Mesenchymal stem cell (in vitro differentiated cells and primary cell): ENCODE measurements around the gene TRAPPC2.
"Not testable (repeated sequence)": the region's sequence is repeated elsewhere in the genome, so short reads cannot be mapped to it uniquely, and the experiment has no call there.

Experiments used
- DNase-seq: peaks from one replicate; pipeline ENCODE4 v3.0.0-alpha.2; 2013
- H2AFZ ChIP-seq: one replicate; pipeline ENCODE4 v1.6.1; 2013; ENCODE audit warnings: low read depth, mild to moderate bottlenecking, control low read depth, inconsistent platforms, low read length, moderate library complexity
- H2AK5ac ChIP-seq: 2 replicates; pipeline ENCODE4 v1.6.1; 2013; ENCODE audit warnings: low read length, moderate library complexity, mild to moderate bottlenecking, inconsistent platforms; ENCODE audit not compliant: severe bottlenecking
- H2BK120ac ChIP-seq: one replicate; pipeline ENCODE4 v1.6.1; 2013; ENCODE audit warnings: low read depth, mild to moderate bottlenecking, inconsistent platforms, low read length, moderate library complexity
- H2BK12ac ChIP-seq, 2 experiments: one replicate each; pipeline ENCODE4 v1.6.1; 2013; ENCODE audit warnings: inconsistent platforms in 2 of 2, low read length in 2 of 2, mild to moderate bottlenecking in 2 of 2, moderate library complexity in 2 of 2, control low read depth in 1 of 2
- H2BK15ac ChIP-seq: one replicate; pipeline ENCODE4 v1.6.1; 2013; ENCODE audit warnings: mild to moderate bottlenecking, low read depth, inconsistent platforms; ENCODE audit not compliant: poor library complexity, severe bottlenecking
- H2BK5ac ChIP-seq: 2 replicates; pipeline ENCODE4 v1.6.1; 2013; ENCODE audit warnings: low read depth, mild to moderate bottlenecking, low read length, control low read depth, inconsistent platforms; ENCODE audit not compliant: poor library complexity, severe bottlenecking
- H3K14ac ChIP-seq, 2 experiments: one replicate each; pipeline ENCODE4 v1.6.1; 2013; ENCODE audit warnings: inconsistent platforms in 2 of 2, low read length in 2 of 2, control low read depth in 1 of 2, mild to moderate bottlenecking in 1 of 2, moderate library complexity in 1 of 2
- H3K18ac ChIP-seq, 2 experiments: one replicate each; pipeline ENCODE4 v1.6.1; 2013; ENCODE audit warnings: inconsistent platforms in 2 of 2, low read length in 2 of 2, control low read depth in 1 of 2, low read depth in 1 of 2, mild to moderate bottlenecking in 1 of 2
- H3K23ac ChIP-seq, 2 experiments: one replicate each; pipeline ENCODE4 v1.6.1; 2013; ENCODE audit warnings: inconsistent platforms in 2 of 2, low read length in 2 of 2, mild to moderate bottlenecking in 2 of 2, moderate library complexity in 2 of 2, control low read depth in 1 of 2
- H3K27ac ChIP-seq: 2 replicates; pipeline ENCODE4 v1.5.1; 2013; ENCODE audit warnings: mild to moderate bottlenecking, moderate library complexity, low read length, control low read depth, inconsistent platforms; ENCODE audit not compliant: poor library complexity, severe bottlenecking
- H3K27me3 ChIP-seq, 2 experiments: 2 replicates each; pipeline versions ENCODE4 v1.6.1 to v1.7.0; 2013; ENCODE audit warnings: low read length in 2 of 2, mild to moderate bottlenecking in 2 of 2, moderate library complexity in 2 of 2, control low read depth in 1 of 2, inconsistent platforms in 1 of 2; ENCODE audit not compliant: control insufficient read depth in 1 of 2, insufficient read depth in 1 of 2
- H3K36me3 ChIP-seq, 2 experiments: 2 replicates each; pipeline versions ENCODE4 v1.6.1 to v1.7.0; 2013; ENCODE audit warnings: low read length in 2 of 2, control low read depth in 1 of 2, inconsistent platforms in 1 of 2, low read depth in 1 of 2, mild to moderate bottlenecking in 1 of 2; ENCODE audit not compliant: insufficient read depth in 2 of 2, control insufficient read depth in 1 of 2
- H3K4ac ChIP-seq, 2 experiments: one replicate each; pipeline ENCODE4 v1.6.1; 2013; ENCODE audit warnings: inconsistent platforms in 2 of 2, low read length in 2 of 2, mild to moderate bottlenecking in 2 of 2, moderate library complexity in 2 of 2, control low read depth in 1 of 2, low read depth in 1 of 2
- H3K4me1 ChIP-seq: 2 replicates; pipeline ENCODE4 v1.6.1; 2013; ENCODE audit warnings: low read depth, low read length, control low read depth; ENCODE audit not compliant: control insufficient read depth, insufficient read depth
- H3K4me2 ChIP-seq: 2 replicates; pipeline ENCODE4 v1.6.1; 2013; ENCODE audit warnings: low read length, mild to moderate bottlenecking, inconsistent platforms; ENCODE audit not compliant: poor library complexity, severe bottlenecking
- H3K4me3 ChIP-seq, 2 experiments: 2 replicates each; pipeline versions ENCODE4 v1.5.1 to v1.7.0; 2013; ENCODE audit warnings: low read length in 2 of 2, mild to moderate bottlenecking in 2 of 2, control low read depth in 1 of 2, low read depth in 1 of 2; ENCODE audit not compliant: insufficient read depth in 1 of 2
- H3K79me1 ChIP-seq: replicated peaks from 2 replicates; pipeline ENCODE4 v1.6.1; 2013; ENCODE audit warnings: mild to moderate bottlenecking, control low read depth, low read length, inconsistent platforms; ENCODE audit not compliant: poor library complexity, severe bottlenecking
- H3K9ac ChIP-seq: 2 replicates; pipeline ENCODE4 v1.7.0; 2013; ENCODE audit warnings: mild to moderate bottlenecking, low read length, moderate library complexity
- H3K9me3 ChIP-seq: 2 replicates; pipeline ENCODE4 v1.7.0; 2013; ENCODE audit warnings: mild to moderate bottlenecking, low read length; ENCODE audit not compliant: control insufficient read depth
- H4K8ac ChIP-seq: one replicate; pipeline ENCODE4 v1.6.1; 2013; ENCODE audit warnings: inconsistent platforms, mild to moderate bottlenecking, low read length, moderate library complexity
- H4K91ac ChIP-seq: one replicate; pipeline ENCODE4 v1.6.1; 2013; ENCODE audit warnings: mild to moderate bottlenecking, low read length, inconsistent platforms
- WGBS: methylation state at CpG from one replicate; pipeline ENCODE4 v1.1.7; 2013; ENCODE audit warnings: mixed read lengths; 5-methylcytosine and 5-hydroxymethylcytosine counted together

TRAPPC2 gene

DNA sequence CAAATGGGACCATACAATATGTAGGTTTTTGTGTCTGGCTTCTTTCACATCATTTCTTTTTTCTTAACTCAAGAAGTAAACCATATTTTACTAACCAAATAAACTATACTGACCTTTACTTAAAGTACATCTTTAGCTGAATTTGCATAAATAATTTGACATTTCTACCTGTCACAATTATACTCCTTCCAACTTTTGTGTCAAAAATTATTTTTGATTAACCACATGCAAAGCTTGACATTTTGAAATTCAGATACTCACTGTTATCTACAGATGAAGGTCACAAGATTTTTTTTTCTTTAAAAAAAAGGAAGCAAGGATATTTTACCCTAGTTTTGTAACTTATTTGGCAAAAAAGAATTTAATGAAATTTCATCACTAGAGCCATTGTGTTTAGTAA, 57.5 kb downstream of the TRAPPC2 start:
- Histone ChIP-seq H2BK15ac (no peak overlapping the region), H3K79me1 (no peaks in the 10 kb centered on the region), H2BK120ac (no peak overlapping the region), H3K27me3 (peaks cover 0 to 19% of the 10 kb centered on the region in 2 experiments), H3K9ac (no peak overlapping the region), H3K9me3 (no peaks in the 10 kb centered on the region), H4K91ac (no peak overlapping the region), H3K36me3 (no peaks in the 10 kb centered on the region), H3K14ac (no peak overlapping the region), H3K23ac (no peak overlapping the region), H2BK5ac (no peak overlapping the region), H2BK12ac (no peak overlapping the region), H3K27ac (no peak overlapping the region), H4K8ac (no peak overlapping the region), H3K4me1 (no peaks in the 10 kb centered on the region), H3K4me2 (no peak overlapping the region), H2AK5ac (no peak overlapping the region), H3K4me3 (no peak overlapping the region), H2AFZ (no peak overlapping the region), H3K18ac (no peak overlapping the region), H3K4ac (no peak overlapping the region)
- no peak for DNase-seq

- H3K4me1 ChIP-seq, result no peaks in the 10 kb centered on the region
- no peak overlapping the region for H4K91ac ChIP-seq
- peaks cover 0 to 27% of the 10 kb centered on the region in 2 experiments for H3K27me3 ChIP-seq
- no peak overlapping the region for H3K4me3 ChIP-seq
- H4K8ac ChIP-seq, result no peak overlapping the region
- H2AFZ ChIP-seq, result no peak overlapping the region
- no peak overlapping the region for H3K14ac ChIP-seq
- no peak overlapping the region for H3K9ac ChIP-seq
- no peak overlapping the region for H3K4ac ChIP-seq
- no peak overlapping the region for H2BK5ac ChIP-seq
- H3K27ac ChIP-seq, result no peak overlapping the region
- no peak for DNase-seq
- H2AK5ac ChIP-seq, result no peak overlapping the region
- no peak overlapping the region for H3K23ac ChIP-seq
- H2BK12ac ChIP-seq, result no peak overlapping the region
- H2BK120ac ChIP-seq, result no peak overlapping the region
- no peaks in the 10 kb centered on the region for H3K79me1 ChIP-seq
- H2BK15ac ChIP-seq, result no peak overlapping the region
- peaks cover 5% of the 10 kb centered on the region for H3K9me3 ChIP-seq
- H3K36me3 ChIP-seq, result no peaks in the 10 kb centered on the region
- no peak overlapping the region for H3K4me2 ChIP-seq
- H3K18ac ChIP-seq, result no peak overlapping the region
These were observed 61.4 kb downstream of the TRAPPC2 start for GRCh38 chrX:13673016-13673415.

- Histone ChIP-seq H3K9ac (no peak overlapping the region), H3K9me3 (peaks cover 5% of the 10 kb centered on the region), H2BK120ac (no peak overlapping the region), H4K91ac (no peak overlapping the region), H3K27ac (no peak overlapping the region), H3K36me3 (no peaks in the 10 kb centered on the region), H2AK5ac (no peak overlapping the region), H2AFZ (no peak overlapping the region), H3K4me1 (peaks cover 1% of the 10 kb centered on the region), H3K18ac (no peak overlapping the region), H3K27me3 (peaks cover 0 to 35% of the 10 kb centered on the region in 2 experiments), H4K8ac (no peak overlapping the region), H3K79me1 (no peaks in the 10 kb centered on the region), H3K14ac (no peak overlapping the region), H3K4me2 (no peak overlapping the region), H3K4me3 (no peak overlapping the region), H3K23ac (no peak overlapping the region), H2BK5ac (no peak overlapping the region), H2BK15ac (no peak overlapping the region), H2BK12ac (no peak overlapping the region), H3K4ac (no peak overlapping the region)
- 88% methylated on average over 5 of the region's 5 CpGs for WGBS
- DNase-seq, result no peak
These were observed 64.2 kb downstream of the TRAPPC2 start for GRCh38 chrX:13670197-13670596.

DNA sequence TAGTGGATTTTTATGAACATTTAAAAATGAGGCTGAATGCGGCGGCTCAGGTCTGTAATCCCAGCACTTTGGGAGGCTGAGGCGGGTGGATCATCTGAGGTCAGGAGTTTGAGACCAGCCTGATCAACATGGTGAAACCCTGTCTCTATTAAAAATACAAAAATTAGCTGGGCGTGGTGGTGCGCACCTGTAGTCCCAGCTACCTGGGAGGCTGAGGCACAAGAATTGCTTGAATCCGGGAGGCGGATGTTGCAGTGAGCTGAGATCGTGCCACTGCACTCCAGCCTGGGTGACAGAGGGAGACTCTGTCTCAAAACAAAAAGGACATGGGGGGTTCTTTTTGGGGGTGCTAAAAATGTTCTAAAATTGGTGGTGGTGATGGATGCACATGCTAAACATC, 64.7 kb downstream of the TRAPPC2 start:
- not testable (repeated sequence) for H3K4me2 ChIP-seq

More for the DNA sequence above, 64.7 kb downstream of the TRAPPC2 start:
- not testable (repeated sequence) for DNase-seq, H3K4ac ChIP-seq, H2BK120ac ChIP-seq, H2AFZ ChIP-seq, H3K4me3 ChIP-seq, H4K91ac ChIP-seq, H2BK15ac ChIP-seq, H3K18ac ChIP-seq, H2BK5ac ChIP-seq, H3K36me3 ChIP-seq, H3K14ac ChIP-seq, H2BK12ac ChIP-seq, H2AK5ac ChIP-seq, H3K9me3 ChIP-seq, H3K4me1 ChIP-seq, H3K79me1 ChIP-seq, H4K8ac ChIP-seq, H3K23ac ChIP-seq
- H3K27me3 ChIP-seq, result peaks cover 0 to 35% of the 10 kb centered on the region in 2 experiments
- peak overlapping the region; percentile 72 for H3K9ac ChIP-seq
- H3K27ac ChIP-seq, result peak overlapping the region; percentile 89
- 98% methylated on average over 6 of the region's 8 CpGs for WGBS
